Posterior vena cava (tissue), 2 donors: ENCODE results near the gene ZNF780B. TPM values are rescaled to one million over a fixed set of nuclear protein-coding genes. Genes with fewer than 3 reads are reported as not detected.
"Not testable (repeated sequence)": the region's sequence is repeated elsewhere in the genome, so short reads cannot be mapped to it uniquely, and the experiment has no call there.

Source experiments
- DNase-seq: peaks from one replicate; pipeline ENCODE4 v3.0.0-alpha.2; 2020; ENCODE audit warnings: low spot score
- intact Hi-C, 2 donors: fragments of 100-400 bp; cut with DNase I; formaldehyde crosslinking; loops; one replicate each; pipeline versions ENCODE4 v1.14.1 to v1.14.2; 2022 to 2023
- total RNA-seq, 2 donors: library from RNA; stranded (reverse); fragmentation: NEBNext Ultra II Directional; extraction: Animal tissue kit (Norgen Biotek cat#: 25700); gene quantifications; one replicate each; pipeline ENCODE4 v1.2.1, GENCODE V29; 2021
- donor health status: DM: yes; HTN: yes; CAD: no.
- donor health status: DM: yes; HTN: yes; CAD: no.

ZNF780B gene
- total RNA-seq, 2 donors from 2014 or later, result 14.0 to 20.7 TPM

DNA sequence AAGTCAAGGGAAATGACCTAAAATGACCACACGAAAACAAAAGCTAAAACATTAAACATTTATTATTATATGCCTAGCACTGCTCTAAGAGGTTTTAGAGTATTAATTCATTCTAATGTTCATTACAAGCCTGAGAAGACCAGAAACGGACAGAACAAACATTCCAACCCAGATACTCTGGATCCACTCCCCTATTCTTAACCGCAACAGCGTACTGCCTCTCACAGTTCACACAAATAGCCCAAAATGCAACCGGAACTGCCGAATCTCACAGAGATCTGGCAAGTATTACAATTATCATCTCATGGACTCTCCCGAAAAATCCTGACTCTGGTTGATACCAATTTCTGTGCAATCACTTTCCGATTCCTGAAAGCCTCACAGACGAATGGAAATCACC is 1.4 kb downstream of the ZNF780B start:
- no peak for DNase-seq
- intact Hi-C loops, result no loop called here

DNA sequence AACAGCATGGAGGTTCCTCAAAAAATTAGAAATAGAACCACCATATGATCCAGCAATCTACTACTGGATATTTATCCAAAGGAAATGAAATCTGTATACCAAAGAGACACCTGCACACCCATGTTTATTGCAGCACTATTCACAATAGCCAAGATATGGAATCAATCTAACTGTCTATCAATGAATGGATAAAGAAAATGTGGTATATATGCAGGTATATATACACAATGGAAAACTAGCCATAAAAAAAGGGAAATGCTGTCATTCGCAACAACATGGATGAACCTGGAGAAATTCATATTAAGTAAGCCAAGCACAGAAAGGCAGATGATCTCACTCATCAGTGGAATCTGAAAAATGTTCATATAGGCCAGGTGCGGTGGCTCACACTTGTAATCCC is 2.5 kb downstream of the ZNF780B start:
- DNase-seq, result no peak
- intact Hi-C loops, result no loop called here

DNA sequence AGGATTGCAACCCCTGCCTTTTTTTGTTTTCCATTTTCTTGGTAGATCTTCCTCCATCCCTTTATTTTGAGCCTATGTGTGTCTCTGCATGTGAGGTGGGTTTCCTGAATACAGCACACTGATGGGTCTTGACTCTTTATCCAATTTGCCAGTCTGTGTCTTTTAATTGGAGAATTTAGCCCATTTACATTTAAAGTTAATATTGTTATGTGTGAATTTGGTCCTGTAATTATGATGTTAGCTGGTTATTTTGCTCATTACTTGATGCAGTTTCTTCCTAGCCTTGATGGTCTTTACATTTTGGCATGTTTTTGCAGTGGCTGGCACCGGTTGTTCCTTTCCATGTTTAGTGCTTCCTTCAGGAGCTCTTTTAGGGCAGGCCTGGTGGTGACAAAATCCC is 14.3 kb downstream of the ZNF780B start:
- intact Hi-C loops, DNase-seq: not testable (repeated sequence)

DNA sequence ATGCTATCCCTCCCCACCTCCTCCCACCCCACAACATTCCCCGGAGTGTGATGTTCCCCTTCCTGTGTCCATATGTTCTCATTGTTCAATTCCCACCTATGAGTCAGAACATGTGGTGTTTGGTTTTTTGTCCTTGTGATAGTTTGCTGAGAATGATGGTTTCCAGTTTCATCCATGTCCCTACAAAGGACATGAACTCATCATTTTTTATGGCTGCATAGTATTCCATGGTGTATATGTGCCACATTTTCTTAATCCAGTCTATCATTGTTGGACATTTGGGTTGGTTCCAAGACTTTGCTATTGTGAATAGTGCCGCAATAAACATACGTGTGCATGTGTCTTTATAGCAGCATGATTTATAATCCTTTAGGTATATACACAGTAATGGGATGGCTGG is 18.0 kb downstream of the ZNF780B start:
- DNase-seq, intact Hi-C loops: not testable (repeated sequence)

DNA sequence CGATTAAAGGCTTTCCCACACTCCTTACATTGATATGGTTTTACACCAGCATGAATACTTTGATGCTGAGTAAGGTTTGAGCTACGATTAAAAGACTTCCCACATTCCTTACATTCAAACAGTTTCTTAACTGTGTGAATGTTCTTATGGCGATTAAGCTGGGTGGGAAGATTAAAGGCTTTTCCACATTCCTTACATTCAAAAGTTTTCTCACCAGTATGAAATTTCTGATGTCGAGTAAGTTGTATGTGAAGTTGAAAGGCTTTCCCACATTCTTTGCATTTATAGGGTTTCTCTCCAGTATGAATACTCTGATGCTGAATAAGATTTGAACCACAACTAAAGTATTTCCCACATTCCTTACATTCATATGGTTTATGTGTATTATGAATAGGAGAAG is 20.0 kb downstream of the ZNF780B start:
- DNase-seq, result no peak
- intact Hi-C loops, result no loop called here

DNA sequence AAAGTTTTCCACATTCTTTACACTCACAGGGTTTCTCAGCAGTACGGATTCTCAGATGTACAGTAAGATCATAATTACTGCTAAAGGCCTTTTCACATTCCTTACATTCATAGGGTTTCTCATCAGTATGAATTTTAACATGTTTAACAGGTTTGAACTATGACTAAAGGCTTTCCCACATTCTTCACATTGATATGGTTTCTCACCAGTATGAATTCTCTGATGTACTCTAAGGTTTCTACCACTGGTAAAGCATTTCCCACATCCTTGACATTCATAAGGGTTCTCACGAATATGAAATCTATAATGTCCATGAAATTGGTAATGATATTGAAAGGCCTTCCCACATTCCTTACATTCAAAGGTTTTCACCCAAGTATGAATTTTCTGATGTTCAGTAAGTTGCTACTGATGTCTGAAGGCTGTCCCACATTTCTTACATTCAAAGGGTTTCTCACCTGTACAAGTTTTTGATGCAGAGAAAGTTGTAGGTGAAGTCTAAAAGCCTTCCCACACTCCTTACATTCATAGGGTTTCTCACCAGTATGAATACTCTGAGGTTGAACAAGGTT is 22.0 kb downstream of the ZNF780B start:
- no peak for DNase-seq
- intact Hi-C loops, result no loop called here

DNA sequence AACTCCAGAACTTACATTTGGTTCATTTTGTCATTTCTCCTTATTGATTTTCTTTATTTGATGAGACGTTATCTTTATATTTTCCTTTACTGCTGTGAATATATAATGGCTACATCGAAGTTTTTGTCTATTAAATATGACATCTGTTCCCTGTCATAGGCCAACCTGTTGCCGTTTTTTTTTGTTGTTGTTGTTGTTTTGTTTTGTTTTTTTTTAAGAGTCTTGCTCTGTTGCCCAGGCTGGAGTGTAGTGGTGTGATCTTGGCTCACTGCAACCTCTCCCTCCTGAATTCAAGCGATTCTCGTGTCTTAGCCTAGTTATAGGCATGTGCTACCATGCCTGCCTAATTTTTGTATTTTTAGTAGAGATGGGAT is 29.4 kb downstream of the ZNF780B start:
- intact Hi-C loops, result no loop called here
- DNase-seq, result no peak

DNA sequence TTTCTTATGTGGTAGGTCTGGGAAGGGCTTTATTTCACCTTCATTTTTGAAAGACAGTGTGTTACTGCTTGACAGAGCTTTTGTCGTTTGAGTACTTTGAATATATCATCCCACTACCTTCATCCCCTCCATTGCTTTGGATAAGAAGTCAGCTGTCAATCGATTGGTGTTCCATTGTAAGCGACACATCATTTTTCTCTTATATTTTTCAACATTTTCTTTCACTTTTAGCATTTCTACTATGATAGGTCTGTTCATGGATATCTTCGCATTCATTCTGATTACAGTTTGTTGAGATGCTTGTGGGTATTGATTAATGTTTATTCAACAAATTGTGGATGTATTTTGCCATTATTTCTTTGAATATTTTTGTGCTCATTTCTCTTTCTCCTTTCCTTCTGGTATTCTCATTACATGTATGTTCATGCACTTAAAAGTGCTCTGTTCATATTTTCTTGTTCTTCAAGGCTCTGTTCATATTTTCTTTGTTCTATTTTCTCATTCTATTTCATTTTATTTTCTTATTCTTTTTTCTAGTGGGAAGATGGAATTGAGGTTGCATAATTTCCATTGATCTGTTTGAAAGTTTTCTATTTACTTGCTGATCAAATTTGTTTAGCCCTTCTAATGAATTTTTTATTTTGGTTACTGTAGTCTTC is 30.0 kb downstream of the ZNF780B start:
- no peak for DNase-seq
- intact Hi-C loops, result no loop called here

DNA sequence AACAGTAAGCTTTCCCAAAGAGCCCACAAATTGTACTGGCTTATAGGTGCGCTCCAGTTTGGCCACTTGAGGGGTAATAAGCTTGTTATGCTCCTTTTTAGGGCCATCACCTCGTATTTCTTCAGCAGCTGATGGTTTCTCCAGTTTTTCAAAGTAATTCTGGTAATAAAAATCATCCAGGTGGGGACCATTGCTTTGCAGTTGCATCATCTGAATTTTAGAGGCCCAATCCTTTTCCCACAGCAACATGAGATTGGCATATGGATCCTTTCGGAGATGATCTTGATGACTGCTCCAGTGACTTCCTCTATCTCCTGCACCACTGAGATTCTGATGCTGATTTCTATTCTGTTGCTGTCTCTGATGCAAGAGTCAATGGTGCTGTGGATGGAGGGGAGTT is 32.1 kb downstream of the ZNF780B start:
- intact Hi-C loops, result no loop called here
- no peak for DNase-seq

DNA sequence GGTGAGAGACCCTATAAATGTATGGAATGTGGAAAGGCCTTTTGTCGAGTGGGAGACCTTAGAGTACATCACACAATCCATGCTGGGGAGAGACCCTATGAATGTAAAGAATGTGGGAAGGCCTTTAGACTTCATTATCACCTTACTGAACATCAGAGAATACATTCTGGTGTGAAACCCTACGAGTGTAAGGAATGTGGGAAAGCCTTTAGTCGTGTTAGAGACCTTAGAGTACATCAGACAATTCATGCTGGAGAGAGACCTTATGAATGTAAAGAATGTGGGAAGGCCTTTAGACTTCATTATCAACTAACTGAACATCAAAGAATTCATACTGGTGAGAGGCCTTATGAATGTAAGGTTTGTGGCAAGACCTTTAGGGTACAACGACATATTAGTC is 42.0 kb downstream of the ZNF780B start:
- DNase-seq, result no peak
- intact Hi-C loops, result no loop called here

DNA sequence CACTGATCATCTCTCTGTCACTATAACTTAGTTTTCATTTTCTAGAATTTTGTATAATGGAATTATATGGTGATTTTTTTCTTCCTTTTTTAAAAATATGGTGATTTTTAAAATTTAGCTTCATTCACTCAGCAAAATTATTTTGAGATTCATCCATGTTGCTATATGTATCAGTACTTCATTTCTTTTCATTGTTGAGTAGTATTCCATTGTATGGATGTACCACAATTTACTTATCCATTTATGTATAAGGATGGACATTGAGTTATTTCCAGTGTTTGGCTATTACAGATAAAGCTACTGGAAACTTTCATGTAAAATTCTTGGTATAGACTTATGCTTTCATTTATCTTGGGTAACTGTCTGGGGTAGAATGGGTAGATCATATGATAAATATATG is 46.4 kb downstream of the ZNF780B start:
- intact Hi-C loops, result no loop called here
- no peak for DNase-seq

DNA sequence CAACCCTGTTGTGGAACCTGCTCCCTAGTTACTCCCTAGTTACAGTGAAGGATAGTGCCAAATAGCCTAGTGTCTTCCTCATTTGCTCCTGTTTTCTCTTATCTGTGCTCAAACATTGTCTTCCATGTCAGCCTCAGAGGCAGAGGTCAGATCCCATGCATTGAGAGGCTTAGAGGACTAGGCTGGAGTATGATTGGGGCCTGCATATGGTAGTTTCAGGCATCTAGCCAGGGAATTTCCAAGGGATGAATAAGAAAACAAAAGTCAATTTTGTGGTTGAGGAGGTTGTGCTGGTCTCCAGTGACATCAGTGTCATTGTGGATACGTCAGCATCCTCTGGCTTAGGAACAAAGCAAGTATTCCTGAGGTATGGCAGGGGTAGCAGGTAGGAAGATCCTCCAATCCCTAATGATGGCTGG is 49.7 kb downstream of the ZNF780B start:
- intact Hi-C loops, result no loop called here
- no peak for DNase-seq

DNA sequence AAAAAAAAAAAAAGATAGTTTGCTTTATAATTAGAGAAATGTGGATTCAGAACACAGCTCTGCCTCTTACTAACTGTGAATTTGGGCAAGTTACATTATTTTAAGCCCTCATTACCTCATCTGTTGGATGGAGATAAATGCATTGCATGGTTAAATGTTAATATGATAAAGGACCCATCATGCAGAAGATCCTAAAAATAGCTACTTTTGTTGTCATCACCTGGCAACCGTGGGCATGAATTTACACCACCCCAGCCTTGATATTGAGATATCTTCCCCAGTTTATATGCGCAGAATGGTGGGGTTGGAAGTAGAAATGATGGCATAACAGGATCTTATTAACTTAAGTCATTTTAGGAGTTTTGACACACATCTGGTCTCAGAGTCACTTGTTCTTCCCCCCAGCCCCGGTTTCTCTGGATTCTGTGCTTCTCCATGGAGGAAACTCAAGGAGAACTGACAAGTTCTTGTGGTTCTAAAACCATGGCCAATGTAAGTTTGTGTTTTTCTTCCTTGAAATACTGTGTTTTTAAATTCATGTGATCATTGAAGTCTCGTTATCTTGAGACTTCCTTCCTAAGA is 50.2 kb downstream of the ZNF780B start:
- intact Hi-C loops, result no loop called here
- no peak for DNase-seq

DNA sequence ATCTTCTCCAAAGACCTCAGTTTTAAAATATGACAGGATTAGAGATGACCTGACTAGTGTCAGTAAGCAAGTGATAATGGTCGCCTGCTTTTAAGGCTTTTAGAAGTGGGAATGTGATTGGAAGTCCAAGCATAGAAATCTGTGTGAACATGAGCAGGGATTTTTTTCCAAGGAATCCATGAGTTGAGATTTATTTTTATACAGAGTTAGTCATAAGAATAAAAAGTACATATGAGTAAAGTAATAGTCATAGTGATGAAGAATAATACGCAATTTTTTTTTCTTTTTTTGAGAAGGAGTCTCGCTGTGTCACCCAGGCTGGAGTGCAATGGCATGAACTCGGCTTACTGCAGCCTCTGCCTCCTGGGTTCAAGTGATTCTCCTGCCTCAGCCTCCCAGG is 57.5 kb downstream of the ZNF780B start:
- intact Hi-C loops, result no loop called here
- no peak for DNase-seq

DNA sequence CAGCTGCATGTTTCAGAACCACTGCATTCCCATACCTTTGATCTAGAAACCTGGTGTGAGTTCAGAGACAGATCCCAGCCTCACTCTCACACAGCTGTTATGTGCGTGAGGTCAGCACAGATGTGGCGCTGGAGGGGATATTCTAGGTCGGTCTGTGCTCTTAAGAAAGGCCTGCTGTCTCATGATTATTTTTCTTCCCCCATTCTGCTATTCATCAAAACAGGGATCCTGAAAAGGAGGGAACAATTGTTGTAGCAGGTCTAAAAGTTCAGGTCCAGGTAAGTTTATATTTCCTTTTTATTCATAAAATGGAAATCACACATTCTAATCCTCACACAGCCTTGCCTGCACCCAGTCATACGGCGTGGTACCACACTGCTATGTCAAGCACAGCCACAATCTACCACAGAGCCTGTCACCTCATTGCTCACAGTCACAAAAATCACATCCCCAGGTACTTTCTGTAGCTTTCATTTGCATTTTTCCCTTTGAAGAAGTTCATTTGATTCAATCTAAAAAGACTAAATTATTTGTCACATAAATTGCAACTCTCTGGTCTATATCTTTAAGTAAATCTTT is 58.3 kb downstream of the ZNF780B start:
- intact Hi-C loops, result no loop called here

DNA sequence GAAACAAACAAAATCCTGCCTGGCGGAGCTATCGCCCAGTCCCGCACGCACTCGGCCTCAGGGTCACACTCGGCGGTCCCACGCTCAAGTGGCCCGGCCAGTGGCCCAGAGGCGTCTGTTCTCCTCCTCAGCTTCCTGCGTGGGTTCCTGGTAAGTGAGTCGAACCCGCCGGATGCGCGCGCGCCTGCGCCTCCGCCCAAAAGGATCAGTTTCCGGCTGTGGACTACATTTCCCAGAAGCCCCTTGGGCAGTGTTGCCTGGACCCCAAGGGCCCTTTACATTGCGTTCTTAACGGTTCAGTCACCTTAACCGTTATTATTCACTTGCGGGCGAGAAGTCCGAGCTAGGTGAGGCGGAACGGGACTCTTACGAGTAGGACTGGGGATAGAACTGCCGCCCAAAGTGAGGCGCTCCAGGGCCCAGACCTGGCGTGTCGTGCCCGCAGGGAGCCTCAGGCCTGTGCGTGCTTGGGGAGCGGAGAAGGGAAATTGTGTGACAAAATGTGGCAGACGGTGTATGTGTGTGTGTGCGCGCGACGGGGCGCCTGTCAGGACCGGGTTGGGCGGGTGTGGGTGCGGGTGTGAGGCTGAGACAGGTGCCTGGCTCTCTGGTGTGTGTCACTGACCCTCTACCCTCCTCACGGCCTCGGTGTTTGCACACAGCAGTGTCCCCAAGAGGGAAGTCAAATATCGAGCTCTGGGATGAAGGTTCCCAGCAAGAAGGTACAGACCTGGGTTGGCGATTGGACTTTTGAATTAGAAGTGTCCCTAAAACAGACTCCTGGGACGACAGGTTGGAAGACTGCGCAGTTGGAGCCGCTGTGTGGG is 59.0 kb downstream of the ZNF780B start, which contains the start of gene ZNF546:
Gene ZNF546 (plus strand): TSS at position 250 of the 827 bp plus-strand sequence. CDS start 1,267 bp downstream, outside the sequence.
- DNase-seq, result peak; percentile 97
- intact Hi-C loops, result no loop called here

More for the DNA sequence above, 58.3 kb downstream of the ZNF780B start:
- DNase-seq, result no peak

DNA sequence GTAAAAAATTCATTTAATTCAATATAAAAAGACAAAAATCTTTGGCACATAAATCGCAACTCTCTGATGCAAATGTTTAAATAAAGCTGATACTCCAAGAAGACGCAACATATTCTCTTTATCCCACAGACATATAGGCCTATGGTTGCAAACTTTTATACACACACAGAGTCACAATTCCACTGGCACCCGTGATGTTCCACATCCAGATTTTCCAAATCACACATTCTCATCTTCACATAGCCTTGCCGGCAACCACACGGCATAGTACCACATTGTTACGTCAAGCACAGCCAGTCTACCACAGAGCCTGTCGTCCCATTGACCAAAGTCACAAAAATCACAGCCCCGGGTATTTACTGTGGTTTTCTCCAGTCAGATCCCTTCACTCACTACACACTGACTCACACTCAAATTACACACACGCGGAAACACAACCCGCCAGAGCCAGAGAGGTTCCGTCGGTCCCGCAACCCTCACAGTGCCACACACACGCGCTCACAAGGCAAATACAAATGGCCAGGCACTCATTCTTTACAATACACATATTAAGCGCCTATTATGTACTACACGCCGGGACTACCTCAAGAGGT is 59.7 kb downstream of the ZNF780B start:
- intact Hi-C loops, result no loop called here
- DNase-seq, result no peak

DNA sequence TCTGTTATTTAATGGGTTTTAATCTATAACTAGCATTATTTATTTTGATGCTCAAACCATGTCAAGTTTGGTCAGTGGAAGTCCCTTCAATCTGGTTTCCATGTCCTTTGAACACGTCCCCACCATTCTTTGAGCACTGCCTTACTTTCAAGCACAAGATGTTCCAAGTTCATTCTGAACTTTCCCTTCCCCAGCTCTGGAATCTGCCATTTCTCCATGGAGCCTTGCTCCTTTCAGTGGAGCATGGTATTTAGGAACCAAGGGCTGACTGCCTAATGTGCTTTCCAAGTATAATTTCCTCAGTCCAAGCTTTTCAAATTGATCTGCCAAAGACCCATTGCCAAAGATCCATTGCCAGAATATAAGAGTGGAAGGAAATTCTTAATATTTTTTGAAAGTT is 60.2 kb downstream of the ZNF780B start:
- intact Hi-C loops, result no loop called here
- no peak for DNase-seq

DNA sequence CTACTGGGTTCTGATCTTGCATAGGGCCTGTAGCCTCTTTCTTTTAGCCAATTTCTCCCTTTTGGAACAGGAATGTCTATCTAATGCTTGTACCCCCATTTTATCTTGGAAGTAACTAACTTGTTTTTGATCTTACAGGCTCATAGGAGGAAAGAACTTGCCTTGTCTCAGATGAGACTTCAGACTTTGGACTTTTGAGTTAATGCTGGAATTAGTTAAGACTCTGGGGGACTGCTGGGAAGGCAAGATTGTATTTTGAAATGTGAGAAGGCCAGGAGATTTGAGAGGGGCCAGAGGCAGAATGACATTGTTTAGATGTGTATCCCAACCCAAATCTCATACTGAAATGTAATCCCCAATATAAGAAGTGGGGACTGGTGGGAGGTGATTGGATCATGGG is 61.7 kb downstream of the ZNF780B start:
- DNase-seq, result no peak
- intact Hi-C loops, result no loop called here

DNA sequence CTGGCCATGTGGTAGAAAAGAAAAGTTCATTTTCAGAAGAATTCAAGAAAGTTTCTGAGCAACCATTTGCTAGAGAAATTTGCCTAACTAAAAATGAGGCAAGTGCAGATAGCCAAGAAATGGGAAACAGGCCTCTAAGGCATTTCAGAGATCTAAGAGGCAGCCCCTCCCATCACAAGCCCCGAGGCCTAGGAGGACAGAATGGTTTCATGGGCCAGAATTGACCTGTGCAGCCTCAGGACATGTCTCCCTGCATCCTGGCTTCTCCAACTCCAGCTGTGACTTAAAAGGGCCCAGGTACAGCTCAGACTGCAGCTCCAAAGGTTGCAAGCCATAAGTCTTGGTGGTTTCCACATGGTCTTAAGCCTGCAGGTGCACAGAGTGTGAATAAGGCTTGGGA is 62.4 kb downstream of the ZNF780B start:
- intact Hi-C loops, result no loop called here
- DNase-seq, result no peak
